ENCODE results near the gene NUDT16L1.
"Not testable (repeated sequence)": the region's sequence is repeated elsewhere in the genome, so short reads cannot be mapped to it uniquely, and the experiment has no call there.

The NUDT16L1 gene

DNA sequence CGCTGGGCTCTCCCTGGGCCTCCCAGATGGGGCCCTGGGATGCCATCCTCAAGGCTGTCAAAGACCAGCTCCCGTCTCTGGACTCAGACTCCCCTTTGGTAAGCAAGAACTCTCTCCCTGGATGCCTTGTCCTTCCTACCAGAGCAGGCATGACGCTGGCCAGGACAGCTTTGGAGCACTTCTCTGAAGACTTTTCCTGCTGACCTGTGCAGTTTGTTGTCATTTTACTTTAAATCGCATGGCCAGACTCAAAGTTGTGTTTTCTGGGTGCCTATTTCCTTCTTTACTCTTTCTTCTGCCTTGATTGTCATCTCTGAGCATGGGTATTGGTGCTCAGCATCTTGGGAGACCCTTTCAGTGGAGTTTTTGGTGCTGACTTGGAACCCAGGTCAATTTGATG is 43.2 kb downstream of the NUDT16L1 start:
- no peak for ATAC-seq
- TF ChIP-seq BACH2 (CRISPR knock-in tag; IDR thresholded peaks at IDR 0.05; ENCODE audit: borderline replicate concordance) (no peak), ISL1 (CRISPR knock-in tag; IDR thresholded peaks at IDR 0.05) (no peak)

GRCh38 chr16:4737545-4737944 is 44.2 kb downstream of the NUDT16L1 start:
- no peak for ATAC-seq
- no peak for TF ChIP-seq PPARA (CRISPR knock-in tag; IDR thresholded peaks at IDR 0.05; ENCODE audit: borderline replicate concordance)
- TF ChIP-seq ZNF8 (CRISPR knock-in tag; IDR thresholded peaks at IDR 0.05), result no peak

GRCh38 chr16:4738370-4738769 is 45.0 kb downstream of the NUDT16L1 start:
- not testable (repeated sequence) for ATAC-seq

- TF ChIP-seq RARB (CRISPR knock-in tag; IDR thresholded peaks at IDR 0.05) (no peak), ZNF8 (CRISPR knock-in tag; IDR thresholded peaks at IDR 0.05) (no peak), BACH2 (CRISPR knock-in tag; IDR thresholded peaks at IDR 0.05; ENCODE audit: borderline replicate concordance) (no peak), TSHZ2 (CRISPR knock-in tag; IDR thresholded peaks at IDR 0.05) (no peak)
- ATAC-seq, result no peak
Observed at GRCh38 chr16:4743226-4743878, 50.0 kb downstream of the NUDT16L1 start.

DNA sequence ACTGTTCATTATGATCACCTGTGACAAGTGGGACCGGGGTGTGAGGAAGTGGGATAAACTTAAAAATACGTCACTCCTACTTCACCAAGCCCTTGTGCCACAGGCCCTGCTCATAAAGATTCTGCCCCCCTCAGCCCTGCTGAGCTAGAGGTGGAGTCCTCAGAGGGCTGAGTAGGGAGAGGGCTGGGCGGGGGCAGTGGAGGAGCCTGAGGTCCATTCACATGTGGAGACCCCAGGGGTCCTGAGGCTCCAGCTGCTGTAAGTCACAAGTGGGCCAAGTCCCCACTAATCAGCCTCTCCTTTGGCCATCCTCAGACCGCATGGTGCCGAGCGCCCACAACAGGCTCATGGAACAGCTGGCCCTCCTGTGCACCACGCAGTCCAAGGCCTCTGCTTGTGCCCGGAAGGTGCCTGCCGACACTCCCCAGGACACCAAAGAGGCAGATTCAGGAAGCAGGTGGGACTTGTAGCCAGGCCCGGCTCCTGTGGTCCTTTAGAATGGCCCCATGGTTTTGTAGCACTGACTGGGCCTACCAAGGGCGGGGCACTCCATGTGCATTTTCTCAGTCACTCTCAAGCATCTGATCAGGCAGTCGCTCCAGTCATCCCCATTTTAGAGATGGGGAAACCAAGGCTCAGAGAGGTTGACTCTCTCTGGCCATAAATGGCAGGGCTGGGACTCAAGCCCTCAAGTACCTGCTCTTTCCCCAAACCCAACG is 51.4 kb downstream of the NUDT16L1 start:
- TF ChIP-seq, protein P1, sequence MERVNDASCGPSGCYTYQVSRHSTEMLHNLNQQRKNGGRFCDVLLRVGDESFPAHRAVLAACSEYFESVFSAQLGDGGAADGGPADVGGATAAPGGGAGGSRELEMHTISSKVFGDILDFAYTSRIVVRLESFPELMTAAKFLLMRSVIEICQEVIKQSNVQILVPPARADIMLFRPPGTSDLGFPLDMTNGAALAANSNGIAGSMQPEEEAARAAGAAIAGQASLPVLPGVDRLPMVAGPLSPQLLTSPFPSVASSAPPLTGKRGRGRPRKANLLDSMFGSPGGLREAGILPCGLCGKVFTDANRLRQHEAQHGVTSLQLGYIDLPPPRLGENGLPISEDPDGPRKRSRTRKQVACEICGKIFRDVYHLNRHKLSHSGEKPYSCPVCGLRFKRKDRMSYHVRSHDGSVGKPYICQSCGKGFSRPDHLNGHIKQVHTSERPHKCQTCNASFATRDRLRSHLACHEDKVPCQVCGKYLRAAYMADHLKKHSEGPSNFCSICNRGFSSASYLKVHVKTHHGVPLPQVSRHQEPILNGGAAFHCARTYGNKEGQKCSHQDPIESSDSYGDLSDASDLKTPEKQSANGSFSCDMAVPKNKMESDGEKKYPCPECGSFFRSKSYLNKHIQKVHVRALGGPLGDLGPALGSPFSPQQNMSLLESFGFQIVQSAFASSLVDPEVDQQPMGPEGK (CRISPR knock-in tag; IDR thresholded peaks at IDR 0.05; ENCODE audit: borderline replicate concordance), result no peak
- TF ChIP-seq ZNF70 (CRISPR knock-in tag; IDR thresholded peaks at IDR 0.05) (no peak), ZFP3 (CRISPR knock-in tag; IDR thresholded peaks at IDR 0.05) (no peak), ZNF565 (CRISPR knock-in tag; conservative IDR thresholded peaks at IDR 0.05; ENCODE audit: low read depth) (no peak), ZFP30 (CRISPR knock-in tag; IDR thresholded peaks at IDR 0.05) (no peak), PPARA (CRISPR knock-in tag; IDR thresholded peaks at IDR 0.05; ENCODE audit: borderline replicate concordance) (no peak), ARNTL (CRISPR knock-in tag; IDR thresholded peaks at IDR 0.05; ENCODE audit: borderline replicate concordance, low read depth) (no peak), ZNF8 (CRISPR knock-in tag; IDR thresholded peaks at IDR 0.05) (no peak), TCF4 (CRISPR knock-in tag; IDR thresholded peaks at IDR 0.05; ENCODE audit: borderline replicate concordance) (no peak), OSR1 (CRISPR knock-in tag; IDR thresholded peaks at IDR 0.05) (no peak), ISL1 (CRISPR knock-in tag; IDR thresholded peaks at IDR 0.05) (no peak), TSHZ2 (CRISPR knock-in tag; IDR thresholded peaks at IDR 0.05) (no peak), GLIS3 (CRISPR knock-in tag; IDR thresholded peaks at IDR 0.05) (no peak), ZC3H10 (CRISPR knock-in tag; IDR thresholded peaks at IDR 0.05) (no peak), SNAI2 (CRISPR knock-in tag; IDR thresholded peaks at IDR 0.05) (no peak)
- TF ChIP-seq, protein P2, sequence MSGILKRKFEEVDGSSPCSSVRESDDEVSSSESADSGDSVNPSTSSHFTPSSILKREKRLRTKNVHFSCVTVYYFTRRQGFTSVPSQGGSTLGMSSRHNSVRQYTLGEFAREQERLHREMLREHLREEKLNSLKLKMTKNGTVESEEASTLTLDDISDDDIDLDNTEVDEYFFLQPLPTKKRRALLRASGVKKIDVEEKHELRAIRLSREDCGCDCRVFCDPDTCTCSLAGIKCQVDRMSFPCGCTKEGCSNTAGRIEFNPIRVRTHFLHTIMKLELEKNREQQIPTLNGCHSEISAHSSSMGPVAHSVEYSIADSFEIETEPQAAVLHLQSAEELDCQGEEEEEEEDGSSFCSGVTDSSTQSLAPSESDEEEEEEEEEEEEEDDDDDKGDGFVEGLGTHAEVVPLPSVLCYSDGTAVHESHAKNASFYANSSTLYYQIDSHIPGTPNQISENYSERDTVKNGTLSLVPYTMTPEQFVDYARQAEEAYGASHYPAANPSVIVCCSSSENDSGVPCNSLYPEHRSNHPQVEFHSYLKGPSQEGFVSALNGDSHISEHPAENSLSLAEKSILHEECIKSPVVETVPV (CRISPR knock-in tag; IDR thresholded peaks at IDR 0.05), result no peak
- ATAC-seq, result no peak

Measured in SK-N-SH treated with all-trans-retinoic acid at 6 μM for 48 hours (cell line).